Measurements from ENCODE around the gene RCC2. TPM values are rescaled to one million over a fixed set of nuclear protein-coding genes. Genes with fewer than 3 reads are reported as not detected.

The RCC2 gene
- total RNA-seq, 2 donors from 2014 or later = 240 to 325 TPM

GRCh38 chr1:17438318-17439249, 893 bp downstream of the RCC2 start:
- Mint-ChIP-seq H3K27ac (peak overlapping the region; percentile 97), H3K27me3 (ENCODE audit: insufficient read depth) (peaks cover 10% of the 10 kb centered on the region), H3K4me1 (peaks cover 51% of the 10 kb centered on the region), H3K36me3 (ENCODE audit: low read depth) (peaks cover 34% of the 10 kb centered on the region), H3K4me3 (peak overlapping the region; percentile 98), H3K9me3 (no peaks in the 10 kb centered on the region)
- H3K4me3 ChIP-seq (ENCODE audit: low read length) = peak overlapping the region; percentile 98
- 0% methylated on average over 10 to 78 of the region's 78 CpGs for WGBS, 2 experiments (ENCODE audit: insufficient coverage in 1 of 2, insufficient read length in 1 of 2)
- H3K9ac ChIP-seq (ENCODE audit: extremely low read depth, low read length, poor library complexity, severe bottlenecking) = peak overlapping the region; percentile 95
- H3K36me3 ChIP-seq (ENCODE audit: control insufficient read depth, insufficient read depth, low read length) = peaks cover 34% of the 10 kb centered on the region
- DNase-seq = peak; percentile 82
- H3K9me3 ChIP-seq (ENCODE audit: control insufficient read depth, low read length) = no peaks in the 10 kb centered on the region
- H3K4me1 ChIP-seq (ENCODE audit: control insufficient read depth, insufficient read depth, low read length) = peaks cover 27% of the 10 kb centered on the region
- TF ChIP-seq, protein P1, sequence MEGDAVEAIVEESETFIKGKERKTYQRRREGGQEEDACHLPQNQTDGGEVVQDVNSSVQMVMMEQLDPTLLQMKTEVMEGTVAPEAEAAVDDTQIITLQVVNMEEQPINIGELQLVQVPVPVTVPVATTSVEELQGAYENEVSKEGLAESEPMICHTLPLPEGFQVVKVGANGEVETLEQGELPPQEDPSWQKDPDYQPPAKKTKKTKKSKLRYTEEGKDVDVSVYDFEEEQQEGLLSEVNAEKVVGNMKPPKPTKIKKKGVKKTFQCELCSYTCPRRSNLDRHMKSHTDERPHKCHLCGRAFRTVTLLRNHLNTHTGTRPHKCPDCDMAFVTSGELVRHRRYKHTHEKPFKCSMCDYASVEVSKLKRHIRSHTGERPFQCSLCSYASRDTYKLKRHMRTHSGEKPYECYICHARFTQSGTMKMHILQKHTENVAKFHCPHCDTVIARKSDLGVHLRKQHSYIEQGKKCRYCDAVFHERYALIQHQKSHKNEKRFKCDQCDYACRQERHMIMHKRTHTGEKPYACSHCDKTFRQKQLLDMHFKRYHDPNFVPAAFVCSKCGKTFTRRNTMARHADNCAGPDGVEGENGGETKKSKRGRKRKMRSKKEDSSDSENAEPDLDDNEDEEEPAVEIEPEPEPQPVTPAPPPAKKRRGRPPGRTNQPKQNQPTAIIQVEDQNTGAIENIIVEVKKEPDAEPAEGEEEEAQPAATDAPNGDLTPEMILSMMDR (conservative IDR thresholded peaks at IDR 0.05) = no peak
- peak overlapping the region; percentile 96 for H3K27ac ChIP-seq (ENCODE audit: low read depth, low read length)
- H3K27me3 ChIP-seq (ENCODE audit: control insufficient read depth, insufficient read depth, low read length, poor library complexity, severe bottlenecking) = no peaks in the 10 kb centered on the region

- peaks cover 9% of the 10 kb centered on the region for H3K27me3 Mint-ChIP-seq (ENCODE audit: insufficient read depth)
- Histone ChIP-seq H3K9ac (ENCODE audit: extremely low read depth, low read length, poor library complexity, severe bottlenecking) (peak overlapping the region; percentile 95), H3K4me3 (ENCODE audit: low read length) (peak overlapping the region; percentile 98), H3K27me3 (ENCODE audit: control insufficient read depth, insufficient read depth, low read length, poor library complexity, severe bottlenecking) (no peaks in the 10 kb centered on the region), H3K9me3 (ENCODE audit: control insufficient read depth, low read length) (no peaks in the 10 kb centered on the region), H3K27ac (ENCODE audit: low read depth, low read length) (peak overlapping the region; percentile 96), H3K36me3 (ENCODE audit: control insufficient read depth, insufficient read depth, low read length) (peaks cover 42% of the 10 kb centered on the region), H3K4me1 (ENCODE audit: control insufficient read depth, insufficient read depth, low read length) (peaks cover 27% of the 10 kb centered on the region)
- no peak overlapping the region for H3K27ac Mint-ChIP-seq
- no peaks in the 10 kb centered on the region for H3K9me3 Mint-ChIP-seq
- WGBS, 2 experiments (ENCODE audit: insufficient coverage in 1 of 2, insufficient read length in 1 of 2) = 0% methylated on average over 22 to 113 of the region's 115 CpGs
- peak overlapping the region; percentile 98 for H3K4me3 Mint-ChIP-seq
- H3K4me1 Mint-ChIP-seq = peaks cover 54% of the 10 kb centered on the region
- peak; percentile 80 for DNase-seq
- peaks cover 41% of the 10 kb centered on the region for H3K36me3 Mint-ChIP-seq (ENCODE audit: low read depth)
- TF ChIP-seq, protein P1 (conservative IDR thresholded peaks at IDR 0.05) = no peak
Measured at GRCh38 chr1:17437580-17438317, 1.7 kb downstream of the RCC2 start.

DNA sequence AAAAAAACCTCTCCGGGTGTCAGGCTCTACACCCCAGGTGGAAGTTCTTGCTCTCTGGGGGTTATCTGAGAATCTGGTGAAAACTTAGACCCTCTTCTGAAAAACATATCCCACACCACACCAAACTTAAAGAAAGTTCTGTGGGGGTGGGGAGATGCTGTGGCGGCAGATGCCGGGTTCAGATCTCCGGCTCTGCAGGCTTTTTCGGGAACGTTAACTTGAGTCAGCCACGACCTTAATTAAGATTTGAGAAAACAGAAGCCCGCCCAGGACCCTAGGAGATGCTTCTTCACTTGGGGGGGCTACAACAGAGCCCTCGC, 2.3 kb downstream of the RCC2 start:
- H3K4me3 ChIP-seq (ENCODE audit: low read length) = peak overlapping the region; percentile 85
- peak overlapping the region; percentile 73 for H3K4me3 Mint-ChIP-seq
- no peaks in the 10 kb centered on the region for H3K27me3 ChIP-seq (ENCODE audit: control insufficient read depth, insufficient read depth, low read length, poor library complexity, severe bottlenecking)
- peaks cover 8% of the 10 kb centered on the region for H3K27me3 Mint-ChIP-seq (ENCODE audit: insufficient read depth)
- TF ChIP-seq, protein P1 (conservative IDR thresholded peaks at IDR 0.05) = no peak
- DNase-seq = no peak
- no peaks in the 10 kb centered on the region for H3K9me3 Mint-ChIP-seq
- H3K9me3 ChIP-seq (ENCODE audit: control insufficient read depth, low read length) = no peaks in the 10 kb centered on the region
- 0 to 2% methylated on average over 1 to 8 of the region's 9 CpGs for WGBS, 2 experiments (ENCODE audit: insufficient coverage in 1 of 2, insufficient read length in 1 of 2)
- peaks cover 27% of the 10 kb centered on the region for H3K4me1 ChIP-seq (ENCODE audit: control insufficient read depth, insufficient read depth, low read length)
- peaks cover 47% of the 10 kb centered on the region for H3K36me3 ChIP-seq (ENCODE audit: control insufficient read depth, insufficient read depth, low read length)
- peak overlapping the region; percentile 49 for H3K9ac ChIP-seq (ENCODE audit: extremely low read depth, low read length, poor library complexity, severe bottlenecking)
- peak overlapping the region; percentile 56 for H3K27ac Mint-ChIP-seq
- peaks cover 54% of the 10 kb centered on the region for H3K4me1 Mint-ChIP-seq
- H3K27ac ChIP-seq (ENCODE audit: low read depth, low read length) = peak overlapping the region; percentile 78
- H3K36me3 Mint-ChIP-seq (ENCODE audit: low read depth) = peaks cover 46% of the 10 kb centered on the region
